PC-3 (cell line): ENCODE data around the gene TGM2. TPM values are rescaled to one million over a fixed set of nuclear protein-coding genes. Genes with fewer than 3 reads are reported as not detected.

Experiments
- ATAC-seq: fragments of 200-7000 bp; cut with Tn5 transposase; 2 replicates; pipeline ENCODE4 v1.9.1; 2020; ENCODE audit warnings: mild to moderate bottlenecking, moderate library complexity
- BruUV-seq: library from RNA; stranded (reverse); fragments of 400-500 nt; replicated peaks from 2 replicates; lab custom pipeline; 2021; lab: Mats Ljungman, UMichigan
- CTCF ChIA-PET: fragments of 300-600 bp; sonication (Branson Sonifier 250); formaldehyde crosslinking; loops from one replicate; lab custom pipeline; 2022; ENCODE audit warnings: antibody characterized with exemption; lab: Charles Lee
- POLR2A ChIA-PET: fragments of 300-600 bp; sonication (Branson Sonifier 250); formaldehyde crosslinking; loops from one replicate; lab custom pipeline; 2022; ENCODE audit warnings: antibody characterized with exemption; ENCODE audit not compliant: unreplicated experiment; lab: Charles Lee
- DNase-seq: peaks from one replicate; pipeline ENCODE4 v3.0.0-alpha.2; 2015
- H2AFZ ChIP-seq: fragments of 300-600 bp; sonication (generic); 2 replicates; pipeline ENCODE4 v1.6.0; 2016; ENCODE audit warnings: antibody characterized with exemption, low read length
- H3F3A ChIP-seq: fragments of 300-600 bp; sonication (generic); one replicate; pipeline ENCODE4 v1.6.0; 2017; ENCODE audit warnings: antibody characterized with exemption, low read length, control low read depth, mild to moderate bottlenecking; ENCODE audit not compliant: unreplicated experiment
- H3K27ac ChIP-seq: fragments of 300-600 bp; sonication (generic); 2 replicates; pipeline ENCODE4 v1.5.1; 2016; ENCODE audit warnings: mild to moderate bottlenecking, low read length
- H3K27me3 ChIP-seq: fragments of 300-600 bp; sonication (generic); 2 replicates; pipeline ENCODE4 v1.6.1; 2016; ENCODE audit warnings: low read length, mixed read lengths
- H3K36me3 ChIP-seq: fragments of 300-600 bp; sonication (generic); 2 replicates; pipeline ENCODE4 v1.6.1; 2016; ENCODE audit warnings: low read depth, mixed run types, low read length, mixed read lengths
- H3K4me1 ChIP-seq: fragments of 300-600 bp; sonication (generic); 2 replicates; pipeline ENCODE4 v1.5.1; 2016; ENCODE audit warnings: low read length; ENCODE audit not compliant: insufficient read depth
- H3K4me2 ChIP-seq: fragments of 300-600 bp; sonication (generic); 2 replicates; pipeline ENCODE4 v1.6.0; 2016; ENCODE audit warnings: low read length
- H3K4me3 ChIP-seq: fragments of 300-600 bp; sonication (generic); 2 replicates; pipeline ENCODE4 v1.5.1; 2016; ENCODE audit warnings: mild to moderate bottlenecking, low read length, mixed read lengths
- H3K79me2 ChIP-seq: fragments of 300-600 bp; sonication (generic); 2 replicates; pipeline ENCODE4 v1.6.1; 2017; ENCODE audit warnings: low read length, mixed read lengths
- H3K9ac ChIP-seq: fragments of 300-600 bp; sonication (generic); 2 replicates; pipeline ENCODE4 v1.6.0; 2016; ENCODE audit warnings: mild to moderate bottlenecking, low read length
- H3K9me2 ChIP-seq: fragments of 300-600 bp; sonication (generic); replicated peaks from 2 replicates; pipeline ENCODE4 v1.6.1; 2016; ENCODE audit warnings: mixed run types, low read length, mixed read lengths
- H3K9me3 ChIP-seq: fragments of 300-600 bp; sonication (generic); 2 replicates; pipeline ENCODE4 v1.6.1; 2016; ENCODE audit warnings: low read length, mixed read lengths
- H4K20me1 ChIP-seq: fragments of 300-600 bp; sonication (generic); 2 replicates; pipeline ENCODE4 v1.6.1; 2016; ENCODE audit warnings: low read length, mixed read lengths
- CTCF ChIP-seq: fragments of 300-600 bp; sonication (generic); conservative IDR thresholded peaks from 2 replicates; pipeline ENCODE4 v1.5.1; 2017; ENCODE audit warnings: antibody characterized with exemption, low read depth, mild to moderate bottlenecking, low read length
- EZH2 ChIP-seq: fragments of 300-600 bp; sonication (generic); IDR thresholded peaks from one replicate; pipeline ENCODE4 v1.6.1; 2017; ENCODE audit warnings: antibody characterized with exemption, mild to moderate bottlenecking, low read length; ENCODE audit not compliant: unreplicated experiment
- EZH2phosphoT487 ChIP-seq: fragments of 300-600 bp; sonication (generic); IDR thresholded peaks from 2 replicates; pipeline ENCODE4 v1.6.1; 2018; ENCODE audit warnings: mild to moderate bottlenecking, antibody characterized with exemption, low read length, borderline replicate concordance
- intact Hi-C: fragments of 100-400 bp; cut with micrococcal nuclease; formaldehyde crosslinking; loops from 2 replicates; pipeline ENCODE4 v1.9.0; 2023
- total RNA-seq: library from RNA; depleted of rRNA; stranded (reverse); fragments of >200 nt; gene quantifications from 2 replicates; pipeline ENCODE4 v1.2.3, GENCODE V29; 2014

TGM2 gene
- total RNA-seq, 1 experiment from 2014 or later, result 583 TPM

GRCh38 chr20:38091441-38092216 lies 73.4 kb downstream of the TGM2 start:
- Histone ChIP-seq H3K4me2 (no peak overlapping the region), H3K79me2 (no peaks in the 10 kb centered on the region), H4K20me1 (no peaks in the 10 kb centered on the region), H3K9ac (no peak overlapping the region), H3K27me3 (no peaks in the 10 kb centered on the region), H3K36me3 (peaks cover 54% of the 10 kb centered on the region), H3K27ac (no peak overlapping the region), H2AFZ (no peak overlapping the region), H3K4me3 (no peak overlapping the region), H3K9me3 (no peaks in the 10 kb centered on the region), H3K4me1 (peaks cover 15% of the 10 kb centered on the region), H3K9me2 (no peaks in the 10 kb centered on the region), H3F3A (no peaks in the 10 kb centered on the region)
- CTCF ChIA-PET, result no interaction called here
- DNase-seq (no peak), ATAC-seq (no peak)
- intact Hi-C loops, result no loop called here
- no TSS peak for BruUV-seq
- TF ChIP-seq EZH2 (no peak), CTCF (no peak), EZH2phosphoT487 (no peak)
- POLR2A ChIA-PET, result no interaction called here

GRCh38 chr20:38090061-38090460 lies 75.0 kb downstream of the TGM2 start:
- no peak overlapping the region for H2AFZ ChIP-seq
- H3K4me2 ChIP-seq, result no peak overlapping the region
- H3K9ac ChIP-seq, result no peak overlapping the region
- H3K79me2 ChIP-seq, result no peaks in the 10 kb centered on the region
- ChIA-PET CTCF (no interaction called here), POLR2A (no interaction called here)
- H3F3A ChIP-seq, result no peaks in the 10 kb centered on the region
- H4K20me1 ChIP-seq, result no peaks in the 10 kb centered on the region
- peaks cover 67% of the 10 kb centered on the region for H3K36me3 ChIP-seq
- H3K4me1 ChIP-seq, result peaks cover 15% of the 10 kb centered on the region
- no peaks in the 10 kb centered on the region for H3K9me3 ChIP-seq
- intact Hi-C loops, result no loop called here
- no peak overlapping the region for H3K4me3 ChIP-seq
- H3K27me3 ChIP-seq, result no peaks in the 10 kb centered on the region
- no peak overlapping the region for H3K27ac ChIP-seq
- H3K9me2 ChIP-seq, result no peaks in the 10 kb centered on the region
- no peak for DNase-seq
- no peak for TF ChIP-seq EZH2
- TF ChIP-seq CTCF, result no peak
- no peak for ATAC-seq
- no TSS peak for BruUV-seq

GRCh38 chr20:38089500-38089899 lies 75.6 kb downstream of the TGM2 start:
- H3K4me1 ChIP-seq, result peaks cover 11% of the 10 kb centered on the region
- POLR2A ChIA-PET, result no interaction called here
- ATAC-seq (no peak), DNase-seq (no peak)
- H3K4me3 ChIP-seq, result no peak overlapping the region
- CTCF ChIA-PET, result no interaction called here
- no peak overlapping the region for H3K9ac ChIP-seq
- H3K27ac ChIP-seq, result no peak overlapping the region
- no peaks in the 10 kb centered on the region for H3K27me3 ChIP-seq
- H3K9me2 ChIP-seq, result no peaks in the 10 kb centered on the region
- no TSS peak for BruUV-seq
- intact Hi-C loops, result no loop called here
- H3K9me3 ChIP-seq, result no peaks in the 10 kb centered on the region
- TF ChIP-seq EZH2phosphoT487 (no peak), CTCF (no peak), EZH2 (no peak)
- no peak overlapping the region for H2AFZ ChIP-seq
- no peak overlapping the region for H3K4me2 ChIP-seq
- H3K79me2 ChIP-seq, result no peaks in the 10 kb centered on the region
- H3F3A ChIP-seq, result no peaks in the 10 kb centered on the region
- no peaks in the 10 kb centered on the region for H4K20me1 ChIP-seq
- H3K36me3 ChIP-seq, result peaks cover 70% of the 10 kb centered on the region
